ENCODE results near the gene AFAP1.

GRCh38 chr4:7887436-7887835 is 52.2 kb downstream of the AFAP1 start:
- no peak for TF ChIP-seq CTCF (conservative IDR thresholded peaks at IDR 0.05; ENCODE audit: low read depth, low read length)
- no peak for TF ChIP-seq EZH2 (IDR thresholded peaks at IDR 0.05; ENCODE audit: low read length, unreplicated experiment)
